Measurements from ENCODE around the gene DUS3L. TPM values are rescaled to one million over a fixed set of nuclear protein-coding genes. Genes with fewer than 3 reads are reported as not detected.

The DUS3L gene
- total RNA-seq, 4 donors from 2014 or later: 36.0 to 107 (median 67.4) TPM

DNA sequence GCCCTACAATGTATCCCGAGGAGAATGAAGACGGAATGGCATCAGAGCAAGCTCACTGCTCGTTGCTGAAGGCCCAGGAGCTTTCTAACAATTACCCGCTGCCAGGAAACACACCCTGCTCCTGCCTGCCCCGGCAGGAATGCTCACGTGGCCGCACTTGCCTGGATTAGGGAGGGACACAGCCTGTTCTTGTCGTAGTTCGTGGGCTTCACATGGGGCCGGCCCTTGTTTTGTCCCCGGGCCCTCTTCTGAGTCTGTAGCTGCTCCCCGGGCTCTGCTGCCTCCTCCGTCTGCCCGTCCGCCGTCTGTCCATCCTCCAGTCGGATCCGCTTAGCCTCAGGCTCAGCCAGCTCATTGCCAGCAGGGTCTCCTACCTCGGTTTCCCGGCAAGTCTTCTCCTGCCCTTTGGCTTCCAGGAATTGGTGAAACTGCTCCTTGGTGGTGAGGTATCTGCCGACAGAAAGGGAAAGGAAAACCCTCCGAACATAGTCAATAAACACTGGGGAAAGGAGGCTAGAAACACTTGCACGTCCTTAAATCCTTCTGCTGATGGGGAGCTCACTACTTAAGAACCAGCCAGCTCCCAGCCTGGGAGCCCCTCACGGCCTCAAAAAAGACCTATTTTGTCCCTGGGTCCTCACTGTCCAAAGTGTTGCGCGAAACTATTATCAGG is 941 bp downstream of the DUS3L start:
- peak overlapping the region; percentile 5 for H3K4me3 ChIP-seq (ENCODE audit: low read depth, poor library complexity, severe bottlenecking)
- DNase-seq (ENCODE audit: low spot score in 2 of 2): peak; percentile 57 to 92
- 42 to 52% methylated on average over 26 of the region's 26 CpGs for WGBS, 2 donors
- intact Hi-C loops (cut with DNase I; ENCODE audit: low total_unique reads): no loop called here
- TF ChIP-seq POLR2A (IDR thresholded peaks at IDR 0.05): no peak
- TF ChIP-seq, protein P1, sequence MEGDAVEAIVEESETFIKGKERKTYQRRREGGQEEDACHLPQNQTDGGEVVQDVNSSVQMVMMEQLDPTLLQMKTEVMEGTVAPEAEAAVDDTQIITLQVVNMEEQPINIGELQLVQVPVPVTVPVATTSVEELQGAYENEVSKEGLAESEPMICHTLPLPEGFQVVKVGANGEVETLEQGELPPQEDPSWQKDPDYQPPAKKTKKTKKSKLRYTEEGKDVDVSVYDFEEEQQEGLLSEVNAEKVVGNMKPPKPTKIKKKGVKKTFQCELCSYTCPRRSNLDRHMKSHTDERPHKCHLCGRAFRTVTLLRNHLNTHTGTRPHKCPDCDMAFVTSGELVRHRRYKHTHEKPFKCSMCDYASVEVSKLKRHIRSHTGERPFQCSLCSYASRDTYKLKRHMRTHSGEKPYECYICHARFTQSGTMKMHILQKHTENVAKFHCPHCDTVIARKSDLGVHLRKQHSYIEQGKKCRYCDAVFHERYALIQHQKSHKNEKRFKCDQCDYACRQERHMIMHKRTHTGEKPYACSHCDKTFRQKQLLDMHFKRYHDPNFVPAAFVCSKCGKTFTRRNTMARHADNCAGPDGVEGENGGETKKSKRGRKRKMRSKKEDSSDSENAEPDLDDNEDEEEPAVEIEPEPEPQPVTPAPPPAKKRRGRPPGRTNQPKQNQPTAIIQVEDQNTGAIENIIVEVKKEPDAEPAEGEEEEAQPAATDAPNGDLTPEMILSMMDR (IDR thresholded peaks at IDR 0.05): no peak

DNA sequence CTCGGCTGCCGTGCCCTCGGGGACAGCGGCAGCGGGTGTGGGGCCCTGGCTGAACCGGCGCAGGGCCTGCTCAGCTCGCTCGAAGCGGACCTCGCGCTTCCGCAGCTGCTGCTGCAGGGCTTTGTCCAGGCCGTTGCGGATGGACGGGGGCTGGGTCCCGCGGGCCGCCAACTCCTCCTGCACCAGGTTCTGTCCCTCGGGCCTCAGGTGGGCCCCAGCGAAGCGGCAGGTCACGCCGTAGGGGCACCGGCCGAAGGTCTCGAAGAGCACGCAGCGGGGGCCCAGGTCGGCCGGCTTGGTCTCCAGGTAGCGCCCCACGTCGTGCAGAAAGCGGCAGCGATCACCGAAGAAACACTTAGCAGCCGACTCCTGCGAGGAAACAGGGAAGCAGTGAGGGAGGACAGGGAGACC is 1.6 kb downstream of the DUS3L start:
- no peak for DNase-seq (ENCODE audit: low spot score in 2 of 2)
- intact Hi-C loops (cut with DNase I; ENCODE audit: low total_unique reads): no loop called here
- 73 to 82% methylated on average over 39 of the region's 39 CpGs for WGBS, 2 donors
- TF ChIP-seq POLR2A (IDR thresholded peaks at IDR 0.05): no peak
- TF ChIP-seq, protein P1 (IDR thresholded peaks at IDR 0.05): no peak
- H3K4me3 ChIP-seq (ENCODE audit: low read depth, poor library complexity, severe bottlenecking): no peak overlapping the region

DNA sequence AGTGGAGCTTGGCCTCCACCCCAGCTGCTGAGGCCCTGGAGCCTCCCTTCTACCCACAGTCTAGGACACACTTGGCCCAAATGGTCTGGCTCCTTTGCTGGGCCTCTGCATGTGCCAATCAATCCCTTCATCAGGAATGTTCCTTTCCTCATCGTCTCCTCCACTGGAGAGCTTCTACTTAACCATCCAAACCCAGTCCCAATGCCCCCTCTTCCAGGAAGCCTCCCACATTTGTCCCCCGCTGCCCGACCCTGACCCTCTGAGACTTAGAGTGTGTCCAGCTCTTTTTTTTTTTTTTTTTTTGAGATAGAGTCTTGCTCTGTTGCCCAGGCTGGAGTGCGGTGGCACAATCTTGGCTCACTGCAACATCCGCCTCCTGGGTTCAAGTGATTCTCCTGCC is 2.5 kb downstream of the DUS3L start:
- DNase-seq (ENCODE audit: low spot score in 2 of 2): no peak
- H3K4me3 ChIP-seq (ENCODE audit: low read depth, poor library complexity, severe bottlenecking): no peak overlapping the region
- intact Hi-C loops (cut with DNase I; ENCODE audit: low total_unique reads): no loop called here
- no peak for TF ChIP-seq POLR2A (IDR thresholded peaks at IDR 0.05)
- TF ChIP-seq, protein P1 (IDR thresholded peaks at IDR 0.05): no peak
- WGBS, 2 donors: 81 to 96% methylated on average over 5 of the region's 5 CpGs

DNA sequence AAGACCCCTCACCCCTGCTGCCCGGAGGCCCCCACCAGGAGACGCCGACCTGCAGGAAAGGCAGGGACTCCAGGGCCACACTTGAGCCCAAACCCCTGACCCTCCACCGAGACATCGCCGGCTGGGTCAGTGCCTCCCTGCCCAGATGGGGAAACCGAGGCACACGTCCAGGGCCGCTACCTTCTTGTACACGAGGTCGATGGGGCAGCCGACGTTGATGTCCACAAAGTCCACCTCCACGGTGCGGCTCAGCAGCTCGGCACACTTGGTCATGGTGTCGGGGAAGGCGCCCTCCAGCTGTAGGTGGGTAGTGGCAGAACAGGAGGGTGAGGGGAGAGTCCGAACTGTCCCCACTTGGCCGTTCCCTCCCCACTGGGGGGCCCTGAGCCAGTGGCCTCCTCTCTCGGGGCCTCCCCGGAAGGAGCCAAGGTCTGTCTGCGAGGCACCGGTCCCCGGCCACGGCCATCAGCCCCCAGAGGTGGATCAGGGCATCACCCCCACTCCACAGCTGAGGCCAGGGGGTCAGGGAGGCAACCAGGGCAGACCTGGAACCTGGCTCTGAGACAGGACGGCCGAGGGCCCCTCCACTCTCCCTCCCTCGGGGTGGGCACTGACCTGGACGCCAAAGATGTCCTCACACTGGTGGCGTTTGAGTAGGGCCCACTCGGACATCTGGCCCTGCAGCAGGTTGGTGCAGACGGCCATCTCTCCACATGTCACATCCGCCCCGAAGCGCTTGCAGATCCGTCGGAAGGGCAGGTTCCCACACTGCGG is 3.4 kb downstream of the DUS3L start:
- no peak overlapping the region for H3K4me3 ChIP-seq (ENCODE audit: low read depth, poor library complexity, severe bottlenecking)
- DNase-seq (ENCODE audit: low spot score in 2 of 2): no peak
- TF ChIP-seq, protein P1 (IDR thresholded peaks at IDR 0.05): no peak
- no peak for TF ChIP-seq POLR2A (IDR thresholded peaks at IDR 0.05)
- 94 to 97% methylated on average over 20 to 38 of the region's 39 CpGs for WGBS, 2 donors
- intact Hi-C loops (cut with DNase I; ENCODE audit: low total_unique reads): no loop called here

DNA sequence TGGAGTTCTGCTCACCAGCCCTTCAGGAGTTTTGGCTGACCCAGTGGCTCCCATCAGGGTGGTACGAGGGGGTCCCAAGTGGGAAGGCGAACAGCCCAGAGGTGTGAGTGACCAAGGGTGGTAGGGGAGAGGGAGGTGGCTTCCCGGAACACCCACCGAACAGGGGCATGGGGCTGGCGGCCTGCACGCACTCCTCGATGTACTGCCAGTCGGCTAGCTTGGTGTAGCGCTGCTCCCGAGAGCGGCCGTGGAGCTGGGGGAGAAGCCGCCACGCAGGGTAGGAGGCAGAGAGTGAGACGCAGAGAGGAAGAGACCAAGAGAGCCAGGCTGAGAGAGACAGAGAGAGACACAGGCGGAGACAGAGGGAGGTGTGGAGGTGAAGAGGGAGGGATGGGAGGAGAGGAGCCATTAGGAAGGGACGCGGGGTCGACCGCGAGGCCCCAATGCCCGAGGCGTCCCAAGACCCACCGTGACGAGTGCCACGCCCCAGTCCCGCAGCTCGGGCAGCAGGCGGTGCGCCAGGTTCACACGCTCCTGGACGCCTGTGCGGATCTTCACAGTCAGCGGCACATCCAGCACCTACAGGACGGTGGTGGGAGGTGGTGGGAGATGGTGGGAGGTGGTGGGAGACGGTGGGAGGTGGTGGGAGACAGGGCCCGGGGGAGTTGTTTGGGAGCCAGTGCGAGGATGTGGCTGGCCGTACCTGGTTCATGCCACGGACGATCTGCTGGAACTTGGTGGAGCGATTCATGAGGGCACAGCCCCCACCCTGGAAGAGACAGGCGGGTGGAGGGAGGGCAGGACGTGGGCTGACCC is 4.2 kb downstream of the DUS3L start:
- TF ChIP-seq, protein P1 (IDR thresholded peaks at IDR 0.05): no peak
- TF ChIP-seq POLR2A (IDR thresholded peaks at IDR 0.05): no peak
- DNase-seq (ENCODE audit: low spot score in 2 of 2): no peak
- intact Hi-C loops (cut with DNase I; ENCODE audit: low total_unique reads): no loop called here
- 81 to 86% methylated on average over 44 of the region's 44 CpGs for WGBS, 2 donors
- no peak overlapping the region for H3K4me3 ChIP-seq (ENCODE audit: low read depth, poor library complexity, severe bottlenecking)
